OCI-LY7 (cell line): ENCODE measurements around the gene DNAH5.

ENCODE experiments used
- EZH2phosphoT487 ChIP-seq: fragments of 200-600 bp; sonication (generic); IDR thresholded peaks from 2 replicates; pipeline ENCODE4 v1.6.1; 2018; ENCODE audit warnings: low read depth, borderline replicate concordance, mild to moderate bottlenecking, mixed run types, antibody characterized with exemption, low read length, moderate library complexity, mixed read lengths
- TF ChIP-seq, protein P1 (sequence below): fragments of 200-600 bp; sonication (generic); conservative IDR thresholded peaks from 2 replicates; pipeline ENCODE4 v1.5.1; 2014; ENCODE audit warnings: mild to moderate bottlenecking, antibody characterized with exemption, low read length, moderate library complexity, mixed read lengths

DNA sequence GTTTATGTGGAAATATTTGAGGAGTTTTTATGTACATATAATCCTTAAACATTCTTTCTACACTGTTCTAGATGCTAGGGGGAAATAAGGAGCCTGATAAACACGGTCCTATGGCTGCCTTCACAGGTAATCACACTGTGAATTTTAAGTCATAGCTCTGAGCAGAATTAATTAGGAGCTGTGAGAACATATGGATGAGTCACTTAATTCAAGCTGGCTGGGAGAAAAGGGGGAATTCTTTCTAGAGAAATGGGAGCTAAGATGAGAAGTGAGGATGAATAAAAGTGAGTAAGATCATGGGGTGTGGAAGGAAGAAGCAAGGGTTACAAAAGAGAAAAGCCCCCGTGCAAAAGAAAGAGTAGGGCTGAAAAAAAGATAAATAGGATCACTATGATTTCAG lies 290.8 kb downstream of the DNAH5 start:
- TF ChIP-seq, protein P1, sequence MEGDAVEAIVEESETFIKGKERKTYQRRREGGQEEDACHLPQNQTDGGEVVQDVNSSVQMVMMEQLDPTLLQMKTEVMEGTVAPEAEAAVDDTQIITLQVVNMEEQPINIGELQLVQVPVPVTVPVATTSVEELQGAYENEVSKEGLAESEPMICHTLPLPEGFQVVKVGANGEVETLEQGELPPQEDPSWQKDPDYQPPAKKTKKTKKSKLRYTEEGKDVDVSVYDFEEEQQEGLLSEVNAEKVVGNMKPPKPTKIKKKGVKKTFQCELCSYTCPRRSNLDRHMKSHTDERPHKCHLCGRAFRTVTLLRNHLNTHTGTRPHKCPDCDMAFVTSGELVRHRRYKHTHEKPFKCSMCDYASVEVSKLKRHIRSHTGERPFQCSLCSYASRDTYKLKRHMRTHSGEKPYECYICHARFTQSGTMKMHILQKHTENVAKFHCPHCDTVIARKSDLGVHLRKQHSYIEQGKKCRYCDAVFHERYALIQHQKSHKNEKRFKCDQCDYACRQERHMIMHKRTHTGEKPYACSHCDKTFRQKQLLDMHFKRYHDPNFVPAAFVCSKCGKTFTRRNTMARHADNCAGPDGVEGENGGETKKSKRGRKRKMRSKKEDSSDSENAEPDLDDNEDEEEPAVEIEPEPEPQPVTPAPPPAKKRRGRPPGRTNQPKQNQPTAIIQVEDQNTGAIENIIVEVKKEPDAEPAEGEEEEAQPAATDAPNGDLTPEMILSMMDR, result no peak
- TF ChIP-seq EZH2phosphoT487, result no peak
